ENCODE data around the gene BAIAP2.

The BAIAP2 gene

GRCh38 chr17:81057777-81058176 is 22.8 kb downstream of the BAIAP2 start:
- no peak for ATAC-seq
- TF ChIP-seq OSR1 (CRISPR knock-in tag; IDR thresholded peaks at IDR 0.05) (no peak), TOX (CRISPR knock-in tag; IDR thresholded peaks at IDR 0.05; ENCODE audit: borderline replicate concordance) (no peak), CSRNP3 (CRISPR knock-in tag; IDR thresholded peaks at IDR 0.05) (no peak)

GRCh38 chr17:81058263-81058871 is 23.4 kb downstream of the BAIAP2 start:
- no peak for ATAC-seq
- TF ChIP-seq GLIS3 (CRISPR knock-in tag; IDR thresholded peaks at IDR 0.05) (no peak), PPARA (CRISPR knock-in tag; IDR thresholded peaks at IDR 0.05; ENCODE audit: borderline replicate concordance) (no peak), CSDC2 (CRISPR knock-in tag; IDR thresholded peaks at IDR 0.05) (no peak), PATZ1 (CRISPR knock-in tag; IDR thresholded peaks at IDR 0.05; ENCODE audit: borderline replicate concordance) (no peak), CREB5 (CRISPR knock-in tag; IDR thresholded peaks at IDR 0.05; ENCODE audit: low read depth) (no peak), ARNTL (CRISPR knock-in tag; IDR thresholded peaks at IDR 0.05; ENCODE audit: borderline replicate concordance, low read depth) (no peak), ZC3H10 (CRISPR knock-in tag; IDR thresholded peaks at IDR 0.05) (no peak), ZFP3 (CRISPR knock-in tag; IDR thresholded peaks at IDR 0.05) (no peak), SNAI2 (CRISPR knock-in tag; IDR thresholded peaks at IDR 0.05) (no peak), BACH2 (CRISPR knock-in tag; IDR thresholded peaks at IDR 0.05; ENCODE audit: borderline replicate concordance) (no peak), ZNF70 (CRISPR knock-in tag; IDR thresholded peaks at IDR 0.05) (no peak), CSRNP3 (CRISPR knock-in tag; IDR thresholded peaks at IDR 0.05) (no peak)

GRCh38 chr17:81059026-81059425 is 24.1 kb downstream of the BAIAP2 start:
- no peak for ATAC-seq
- TF ChIP-seq CSDC2 (CRISPR knock-in tag; IDR thresholded peaks at IDR 0.05) (no peak), OSR1 (CRISPR knock-in tag; IDR thresholded peaks at IDR 0.05) (no peak), ZNF8 (CRISPR knock-in tag; IDR thresholded peaks at IDR 0.05) (no peak), ISL1 (CRISPR knock-in tag; IDR thresholded peaks at IDR 0.05) (no peak), CREB5 (CRISPR knock-in tag; IDR thresholded peaks at IDR 0.05; ENCODE audit: low read depth) (no peak), TOX (CRISPR knock-in tag; IDR thresholded peaks at IDR 0.05; ENCODE audit: borderline replicate concordance) (no peak), ESRRG (CRISPR knock-in tag; IDR thresholded peaks at IDR 0.05) (no peak), CSRNP3 (CRISPR knock-in tag; IDR thresholded peaks at IDR 0.05) (no peak), TCF4 (CRISPR knock-in tag; IDR thresholded peaks at IDR 0.05; ENCODE audit: borderline replicate concordance) (no peak), TSHZ2 (CRISPR knock-in tag; IDR thresholded peaks at IDR 0.05) (no peak), SNAI2 (CRISPR knock-in tag; IDR thresholded peaks at IDR 0.05) (no peak), POU6F1 (CRISPR knock-in tag; IDR thresholded peaks at IDR 0.05; ENCODE audit: borderline replicate concordance, low read depth) (no peak), ZNF565 (CRISPR knock-in tag; conservative IDR thresholded peaks at IDR 0.05; ENCODE audit: low read depth) (no peak), RARB (CRISPR knock-in tag; IDR thresholded peaks at IDR 0.05) (no peak), PATZ1 (CRISPR knock-in tag; IDR thresholded peaks at IDR 0.05; ENCODE audit: borderline replicate concordance) (no peak)
